Measurements from ENCODE around the gene C2orf92. TPM values are rescaled to one million over a fixed set of nuclear protein-coding genes. Genes with fewer than 3 reads are reported as not detected.
A peak's percentile ranks its signal among the peaks of the same experiment; 100 is the strongest.

The C2orf92 gene
- total RNA-seq, 6 donors from 2014 or later: 9.1 to 45.1 (median 23.1) TPM

GRCh38 chr2:97662895-97663625 is 6.5 kb upstream of the C2orf92 start:
- TF ChIP-seq POLR2A (IDR thresholded peaks at IDR 0.05) (peak in 1 of 4 donors; percentile 17), EP300 (IDR thresholded peaks at IDR 0.05) (no peak), CTCF (IDR thresholded peaks at IDR 0.05) (no peak), POLR2AphosphoS5 (IDR thresholded peaks at IDR 0.05) (peak; percentile 8 to 46)
- DNase-seq (peak; percentile 94), ATAC-seq (ENCODE audit: low FRiP score in 2 of 2) (peak; percentile 55 to 72)
- Histone ChIP-seq H3K9me3 (no peaks in the 10 kb centered on the region), H3K27ac (peak overlapping the region; percentile 93 to 98 (median 96)), H3K4me1 (peaks cover 12 to 34% (median 30%) of the 10 kb centered on the region in 4 donors), H3K27me3 (no peaks in the 10 kb centered on the region), H3K36me3 (peaks cover 8 to 24% (median 16%) of the 10 kb centered on the region in 4 donors), H3K4me3 (peak overlapping the region; percentile 59 to 93 (median 72))
- 1 to 3% methylated on average over 7 to 21 of the region's 24 CpGs for WGBS, 2 donors

- TF ChIP-seq CTCF (IDR thresholded peaks at IDR 0.05): peak in 1 of 6 experiments; percentile 21
- TF ChIP-seq EP300 (IDR thresholded peaks at IDR 0.05): no peak
- peak in 1 of 4 donors; percentile 53 for TF ChIP-seq POLR2A (IDR thresholded peaks at IDR 0.05)
- Histone ChIP-seq H3K27me3 (no peaks in the 10 kb centered on the region), H3K27ac (peak overlapping the region; percentile 93 to 98 (median 96)), H3K9me3 (no peaks in the 10 kb centered on the region), H3K36me3 (peaks cover 6 to 18% (median 11%) of the 10 kb centered on the region in 4 donors), H3K4me1 (peaks cover 12 to 34% (median 30%) of the 10 kb centered on the region in 4 donors), H3K4me3 (peak overlapping the region; percentile 59 to 93 (median 72))
- no peak for DNase-seq
- no peak for ATAC-seq (ENCODE audit: low FRiP score in 2 of 2)
- 3% methylated on average over 18 of the region's 46 CpGs; no CpG with 5 or more reads in 1 of the 2 donors for WGBS, 2 donors
Measured at GRCh38 chr2:97663626-97663961, 5.9 kb upstream of the C2orf92 start.

- Histone ChIP-seq H3K36me3 (peaks cover under 1 to 13% (median 6%) of the 10 kb centered on the region in 4 donors), H3K4me1 (peaks cover 12 to 34% (median 30%) of the 10 kb centered on the region in 4 donors), H3K27me3 (no peaks in the 10 kb centered on the region), H3K9me3 (no peaks in the 10 kb centered on the region), H3K4me3 (peak within 1 kb of the TSS; percentile 59 to 93 (median 72)), H3K27ac (peak within 1 kb of the TSS; percentile 93 to 98 (median 96))
- WGBS, 2 donors: 0% methylated on average over 25 to 40 of the region's 60 CpGs
- DNase-seq (peak; percentile 99), ATAC-seq (ENCODE audit: low FRiP score in 2 of 2) (peak; percentile 96 to 97)
- TF ChIP-seq POLR2AphosphoS5 (IDR thresholded peaks at IDR 0.05) (peak; percentile 62 to 93), EP300 (IDR thresholded peaks at IDR 0.05) (no peak), POLR2A (IDR thresholded peaks at IDR 0.05) (peak in 3 of 4 donors; percentile 66 to 92 (median 86)), CTCF (IDR thresholded peaks at IDR 0.05) (peak; percentile 15 to 56 (median 40))
Measured at GRCh38 chr2:97663962-97664635, 5.4 kb upstream of the C2orf92 start, which contains the start of gene ACTR1B. ACTR1B (minus strand) TSS chr2:97664044; CDS start chr2:97663890, 154 bp downstream.

GRCh38 chr2:97664636-97664970 is 4.9 kb upstream of the C2orf92 start:
- ATAC-seq (ENCODE audit: low FRiP score in 2 of 2): no peak

More at GRCh38 chr2:97664636-97664970, 4.9 kb upstream of the C2orf92 start:
- no peak for DNase-seq
- TF ChIP-seq EP300 (IDR thresholded peaks at IDR 0.05) (no peak), POLR2AphosphoS5 (IDR thresholded peaks at IDR 0.05) (no peak), POLR2A (IDR thresholded peaks at IDR 0.05) (no peak), CTCF (IDR thresholded peaks at IDR 0.05) (no peak)
- H3K36me3 ChIP-seq: peaks cover 0 to 8% (median 2%) of the 10 kb centered on the region in 4 donors
- 8 to 11% methylated on average over 21 of the region's 21 CpGs for WGBS, 2 donors
- H3K27me3 ChIP-seq: no peaks in the 10 kb centered on the region
- peak overlapping the region; percentile 93 to 98 (median 96) for H3K27ac ChIP-seq
- H3K9me3 ChIP-seq: no peaks in the 10 kb centered on the region
- H3K4me3 ChIP-seq: peak overlapping the region in 3 of 4 donors; percentile 59 to 93 (median 85)
- peaks cover 12 to 34% (median 30%) of the 10 kb centered on the region in 4 donors for H3K4me1 ChIP-seq
